ENCODE results near the gene DUOXA2.

DNA sequence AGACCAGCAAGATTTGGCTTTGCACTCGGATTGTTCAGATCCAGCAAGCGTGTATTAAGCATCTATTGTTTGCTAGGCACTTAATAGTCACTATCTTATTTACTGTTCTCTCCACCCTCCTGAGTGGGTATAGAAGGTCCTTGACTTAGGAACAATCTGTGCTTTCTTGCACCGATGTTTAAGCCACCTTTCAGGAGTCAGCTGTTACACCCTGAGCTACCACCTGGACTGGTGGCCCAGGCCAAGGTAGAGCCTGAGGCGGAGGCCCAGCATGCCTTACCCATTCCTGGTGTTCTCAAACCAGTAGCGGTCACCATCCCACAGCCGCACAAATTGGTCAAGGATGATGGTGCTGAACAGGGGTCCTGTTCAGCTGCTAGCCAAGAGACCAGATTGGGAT, 25.6 kb downstream of the DUOXA2 start:
- peak; percentile 51 to 97 (median 90) for TF ChIP-seq EP300 (IDR thresholded peaks at IDR 0.05)
- TF ChIP-seq, protein P1, sequence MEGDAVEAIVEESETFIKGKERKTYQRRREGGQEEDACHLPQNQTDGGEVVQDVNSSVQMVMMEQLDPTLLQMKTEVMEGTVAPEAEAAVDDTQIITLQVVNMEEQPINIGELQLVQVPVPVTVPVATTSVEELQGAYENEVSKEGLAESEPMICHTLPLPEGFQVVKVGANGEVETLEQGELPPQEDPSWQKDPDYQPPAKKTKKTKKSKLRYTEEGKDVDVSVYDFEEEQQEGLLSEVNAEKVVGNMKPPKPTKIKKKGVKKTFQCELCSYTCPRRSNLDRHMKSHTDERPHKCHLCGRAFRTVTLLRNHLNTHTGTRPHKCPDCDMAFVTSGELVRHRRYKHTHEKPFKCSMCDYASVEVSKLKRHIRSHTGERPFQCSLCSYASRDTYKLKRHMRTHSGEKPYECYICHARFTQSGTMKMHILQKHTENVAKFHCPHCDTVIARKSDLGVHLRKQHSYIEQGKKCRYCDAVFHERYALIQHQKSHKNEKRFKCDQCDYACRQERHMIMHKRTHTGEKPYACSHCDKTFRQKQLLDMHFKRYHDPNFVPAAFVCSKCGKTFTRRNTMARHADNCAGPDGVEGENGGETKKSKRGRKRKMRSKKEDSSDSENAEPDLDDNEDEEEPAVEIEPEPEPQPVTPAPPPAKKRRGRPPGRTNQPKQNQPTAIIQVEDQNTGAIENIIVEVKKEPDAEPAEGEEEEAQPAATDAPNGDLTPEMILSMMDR (IDR thresholded peaks at IDR 0.05), result peak in 2 of 6 experiments; percentile 7 to 15
- peak in 1 of 4 donors; percentile 54 for TF ChIP-seq POLR2A (IDR thresholded peaks at IDR 0.05)
- TF ChIP-seq POLR2AphosphoS5 (IDR thresholded peaks at IDR 0.05), result peak; percentile 49 to 78

All from upper lobe of left lung (tissue), 4 donors.